ENCODE results near the gene HAGH.

Gene HAGH

GRCh38 chr16:1850981-1851380 lies 24.4 kb upstream of the HAGH start:
- Histone ChIP-seq H3K4me3 (replicated peaks; ENCODE audit: insufficient read depth, low read length) (no peak overlapping the region), H3K27ac (replicated peaks) (no peak overlapping the region), H3K27me3 (ENCODE audit: insufficient read depth, poor library complexity, severe bottlenecking) (peaks cover 10% of the 10 kb centered on the region)
- TF ChIP-seq, protein P1, sequence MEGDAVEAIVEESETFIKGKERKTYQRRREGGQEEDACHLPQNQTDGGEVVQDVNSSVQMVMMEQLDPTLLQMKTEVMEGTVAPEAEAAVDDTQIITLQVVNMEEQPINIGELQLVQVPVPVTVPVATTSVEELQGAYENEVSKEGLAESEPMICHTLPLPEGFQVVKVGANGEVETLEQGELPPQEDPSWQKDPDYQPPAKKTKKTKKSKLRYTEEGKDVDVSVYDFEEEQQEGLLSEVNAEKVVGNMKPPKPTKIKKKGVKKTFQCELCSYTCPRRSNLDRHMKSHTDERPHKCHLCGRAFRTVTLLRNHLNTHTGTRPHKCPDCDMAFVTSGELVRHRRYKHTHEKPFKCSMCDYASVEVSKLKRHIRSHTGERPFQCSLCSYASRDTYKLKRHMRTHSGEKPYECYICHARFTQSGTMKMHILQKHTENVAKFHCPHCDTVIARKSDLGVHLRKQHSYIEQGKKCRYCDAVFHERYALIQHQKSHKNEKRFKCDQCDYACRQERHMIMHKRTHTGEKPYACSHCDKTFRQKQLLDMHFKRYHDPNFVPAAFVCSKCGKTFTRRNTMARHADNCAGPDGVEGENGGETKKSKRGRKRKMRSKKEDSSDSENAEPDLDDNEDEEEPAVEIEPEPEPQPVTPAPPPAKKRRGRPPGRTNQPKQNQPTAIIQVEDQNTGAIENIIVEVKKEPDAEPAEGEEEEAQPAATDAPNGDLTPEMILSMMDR (IDR thresholded peaks at IDR 0.05; ENCODE audit: insufficient read depth, low read length), result no peak
- TF ChIP-seq POLR2AphosphoS5 (IDR thresholded peaks at IDR 0.05; ENCODE audit: low read depth) (no peak), GABPA (IDR thresholded peaks at IDR 0.05; ENCODE audit: low read depth) (no peak), SPI1 (IDR thresholded peaks at IDR 0.05; ENCODE audit: borderline replicate concordance, low read depth) (no peak)
- TF ChIP-seq, protein P2, sequence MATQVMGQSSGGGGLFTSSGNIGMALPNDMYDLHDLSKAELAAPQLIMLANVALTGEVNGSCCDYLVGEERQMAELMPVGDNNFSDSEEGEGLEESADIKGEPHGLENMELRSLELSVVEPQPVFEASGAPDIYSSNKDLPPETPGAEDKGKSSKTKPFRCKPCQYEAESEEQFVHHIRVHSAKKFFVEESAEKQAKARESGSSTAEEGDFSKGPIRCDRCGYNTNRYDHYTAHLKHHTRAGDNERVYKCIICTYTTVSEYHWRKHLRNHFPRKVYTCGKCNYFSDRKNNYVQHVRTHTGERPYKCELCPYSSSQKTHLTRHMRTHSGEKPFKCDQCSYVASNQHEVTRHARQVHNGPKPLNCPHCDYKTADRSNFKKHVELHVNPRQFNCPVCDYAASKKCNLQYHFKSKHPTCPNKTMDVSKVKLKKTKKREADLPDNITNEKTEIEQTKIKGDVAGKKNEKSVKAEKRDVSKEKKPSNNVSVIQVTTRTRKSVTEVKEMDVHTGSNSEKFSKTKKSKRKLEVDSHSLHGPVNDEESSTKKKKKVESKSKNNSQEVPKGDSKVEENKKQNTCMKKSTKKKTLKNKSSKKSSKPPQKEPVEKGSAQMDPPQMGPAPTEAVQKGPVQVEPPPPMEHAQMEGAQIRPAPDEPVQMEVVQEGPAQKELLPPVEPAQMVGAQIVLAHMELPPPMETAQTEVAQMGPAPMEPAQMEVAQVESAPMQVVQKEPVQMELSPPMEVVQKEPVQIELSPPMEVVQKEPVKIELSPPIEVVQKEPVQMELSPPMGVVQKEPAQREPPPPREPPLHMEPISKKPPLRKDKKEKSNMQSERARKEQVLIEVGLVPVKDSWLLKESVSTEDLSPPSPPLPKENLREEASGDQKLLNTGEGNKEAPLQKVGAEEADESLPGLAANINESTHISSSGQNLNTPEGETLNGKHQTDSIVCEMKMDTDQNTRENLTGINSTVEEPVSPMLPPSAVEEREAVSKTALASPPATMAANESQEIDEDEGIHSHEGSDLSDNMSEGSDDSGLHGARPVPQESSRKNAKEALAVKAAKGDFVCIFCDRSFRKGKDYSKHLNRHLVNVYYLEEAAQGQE (IDR thresholded peaks at IDR 0.05; ENCODE audit: insufficient replicate concordance, low read depth), result no peak
- no peak for DNase-seq (ENCODE audit: low read depth in 1 of 2, low spot score in 1 of 2)

DNA sequence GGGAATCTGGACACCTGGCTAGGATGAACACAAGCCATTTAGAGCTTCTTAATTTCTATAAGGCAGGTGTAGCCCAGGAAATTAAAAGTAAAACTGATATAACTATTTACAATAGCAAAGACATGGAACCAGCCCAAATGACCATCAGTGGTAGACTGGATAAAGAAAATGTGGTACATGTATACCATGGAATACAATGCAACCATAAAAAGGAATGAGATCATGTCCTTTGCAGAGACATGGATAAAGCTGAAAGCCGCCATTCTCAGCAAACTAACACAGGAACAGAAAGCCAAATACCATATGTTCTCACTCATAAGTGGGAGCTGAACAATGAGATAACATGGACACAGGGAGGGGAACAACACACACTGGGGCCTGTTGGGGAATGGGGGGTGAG lies 19.8 kb upstream of the HAGH start:
- TF ChIP-seq GABPA (IDR thresholded peaks at IDR 0.05; ENCODE audit: low read depth), result no peak
- TF ChIP-seq POLR2AphosphoS5 (IDR thresholded peaks at IDR 0.05; ENCODE audit: low read depth), result no peak
- H3K27me3 ChIP-seq (ENCODE audit: insufficient read depth, poor library complexity, severe bottlenecking), result peaks cover 4% of the 10 kb centered on the region

DNA sequence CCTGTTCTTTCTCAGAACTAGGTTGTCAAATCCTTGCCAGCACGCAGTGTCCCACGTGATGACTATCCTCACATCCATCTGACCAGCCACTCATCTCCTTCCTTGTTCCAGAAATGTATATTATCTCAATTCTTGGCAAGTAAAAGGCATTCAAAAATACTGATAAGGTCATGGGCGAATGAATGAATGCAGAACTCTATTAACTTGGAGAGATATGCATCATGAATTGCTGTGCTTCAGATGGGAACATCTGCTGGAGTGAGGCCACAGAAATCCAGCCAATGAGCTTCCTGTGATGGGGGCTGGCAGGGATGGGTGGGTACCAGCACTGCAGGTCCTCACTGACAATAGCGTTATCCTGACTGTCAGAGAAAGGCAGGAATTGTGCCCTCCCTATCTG lies 19.4 kb upstream of the HAGH start:
- Histone ChIP-seq H3K27me3 (ENCODE audit: insufficient read depth, poor library complexity, severe bottlenecking) (peaks cover 4% of the 10 kb centered on the region), H3K27ac (replicated peaks) (no peak overlapping the region), H3K4me3 (replicated peaks; ENCODE audit: insufficient read depth, low read length) (no peak overlapping the region)
- no peak for TF ChIP-seq POLR2AphosphoS5 (IDR thresholded peaks at IDR 0.05; ENCODE audit: low read depth)
- TF ChIP-seq, protein P1 (IDR thresholded peaks at IDR 0.05; ENCODE audit: insufficient read depth, low read length), result no peak
- TF ChIP-seq, protein P2 (IDR thresholded peaks at IDR 0.05; ENCODE audit: insufficient replicate concordance, low read depth), result no peak
- TF ChIP-seq GABPA (IDR thresholded peaks at IDR 0.05; ENCODE audit: low read depth), result no peak
- no peak for TF ChIP-seq SPI1 (IDR thresholded peaks at IDR 0.05; ENCODE audit: borderline replicate concordance, low read depth)
- DNase-seq (ENCODE audit: low read depth in 1 of 2, low spot score in 1 of 2), result no peak

More for the DNA sequence above, 19.8 kb upstream of the HAGH start:
- H3K27ac ChIP-seq (replicated peaks), result no peak overlapping the region
- no peak overlapping the region for H3K4me3 ChIP-seq (replicated peaks; ENCODE audit: insufficient read depth, low read length)
- no peak for DNase-seq (ENCODE audit: low read depth in 1 of 2, low spot score in 1 of 2)

DNA sequence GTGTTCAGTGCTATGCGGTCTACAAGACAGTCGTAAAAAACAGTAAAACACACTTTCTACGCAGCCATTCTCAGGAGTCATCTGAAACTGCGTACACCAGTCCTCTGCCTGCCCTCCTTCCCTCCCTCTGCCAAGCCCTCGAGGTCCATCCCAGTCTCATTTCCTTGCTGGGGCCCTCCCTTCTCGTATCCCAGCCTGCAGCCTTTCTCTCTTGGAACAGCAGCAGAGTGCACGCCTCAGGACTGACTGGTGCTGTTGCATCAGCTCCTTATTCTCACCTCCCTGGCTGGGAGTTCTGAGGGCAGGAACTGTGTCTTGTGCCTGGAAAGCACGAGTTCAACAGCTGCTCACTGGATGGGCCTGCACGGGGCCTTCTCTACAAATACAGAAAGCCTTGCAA lies 12.9 kb upstream of the HAGH start:
- no peak overlapping the region for H3K27ac ChIP-seq (replicated peaks)
- TF ChIP-seq, protein P1 (IDR thresholded peaks at IDR 0.05; ENCODE audit: insufficient read depth, low read length), result no peak
- TF ChIP-seq POLR2AphosphoS5 (IDR thresholded peaks at IDR 0.05; ENCODE audit: low read depth) (no peak), GABPA (IDR thresholded peaks at IDR 0.05; ENCODE audit: low read depth) (no peak)
- no peaks in the 10 kb centered on the region for H3K27me3 ChIP-seq (ENCODE audit: insufficient read depth, poor library complexity, severe bottlenecking)
- no peak overlapping the region for H3K4me3 ChIP-seq (replicated peaks; ENCODE audit: insufficient read depth, low read length)
- peak; percentile 16 to 43 for DNase-seq (ENCODE audit: low read depth in 1 of 2, low spot score in 1 of 2)

Measured in HL-60 (cell line).